WTC11 (cell line): ENCODE data around the gene ZNF485. TPM values are rescaled to one million over a fixed set of nuclear protein-coding genes. Genes with fewer than 3 reads are reported as not detected.

Experiments
- total RNA-seq: library from RNA; stranded (reverse); gene quantifications from 3 replicates; pipeline ENCODE4 v1.2.3, GENCODE V29; 2021

The ZNF485 gene
- total RNA-seq, 1 experiment from 2014 or later, result 9.6 TPM

Other genes with a start within 250 kb of the ZNF485 start
- not detected in 3 replicates for gene FXYD4, start 234.8 kb upstream of the ZNF485 start, total RNA-seq
- 318 to 358 TPM (median 326 TPM) in 3 replicates for gene HNRNPF, start 197.3 kb upstream of the ZNF485 start, total RNA-seq
- gene ZNF487, start 169.3 kb upstream of the ZNF485 start, total RNA-seq, result 1.2 to 2.3 TPM (median 1.4 TPM) in 3 replicates
- gene ZNF239, start 31.8 kb upstream of the ZNF485 start, total RNA-seq, result 7.7 to 10.8 TPM (median 9.8 TPM) in 3 replicates
- 23.9 to 25.7 TPM (median 25.4 TPM) in 3 replicates for gene ZNF32, start 42.4 kb downstream of the ZNF485 start, total RNA-seq